SK-N-SH treated with all-trans-retinoic acid at 6 μM for 48 hours (cell line): ENCODE data around the gene TOMM20.

Source experiments
- CSDC2 ChIP-seq: fragments of 250-450 bp; sonication (Bioruptor Pico); IDR thresholded peaks from 2 replicates; pipeline ENCODE4 v1.5.0; 2020; ENCODE audit warnings: mild to moderate bottlenecking, moderate library complexity
- ESRRG ChIP-seq: fragments of 250-450 bp; sonication (Bioruptor Pico); IDR thresholded peaks from 2 replicates; pipeline ENCODE4 v1.6.1; 2021; ENCODE audit warnings: mild to moderate bottlenecking
- OSR1 ChIP-seq: fragments of 250-450 bp; sonication (Bioruptor Pico); IDR thresholded peaks from 2 replicates; pipeline ENCODE4 v1.8.0; 2022; ENCODE audit warnings: moderate library complexity, mild to moderate bottlenecking, inconsistent platforms
- TCF4 ChIP-seq: fragments of 250-450 bp; sonication (Bioruptor Pico); IDR thresholded peaks from 2 replicates; pipeline ENCODE4 v1.8.0; 2021; ENCODE audit warnings: mild to moderate bottlenecking, moderate library complexity, borderline replicate concordance
- ZFP3 ChIP-seq: fragments of 250-450 bp; sonication (Bioruptor Pico); IDR thresholded peaks from 2 replicates; pipeline ENCODE4 v1.5.0; 2020; ENCODE audit warnings: mild to moderate bottlenecking, moderate library complexity
- ZFP30 ChIP-seq: fragments of 450-650 bp; formaldehyde crosslinking; IDR thresholded peaks from 2 replicates; pipeline ENCODE4 v1.5.0; 2022; ENCODE audit warnings: mild to moderate bottlenecking, moderate library complexity
- TF ChIP-seq, protein P1 (sequence below): fragments of 250-450 bp; sonication (Bioruptor Pico); IDR thresholded peaks from 2 replicates; pipeline ENCODE4 v1.5.1; 2020; ENCODE audit warnings: low read depth, mild to moderate bottlenecking, moderate library complexity
- TF ChIP-seq, protein P2 (sequence below): fragments of 250-450 bp; sonication (Bioruptor Pico); IDR thresholded peaks from 2 replicates; pipeline ENCODE4 v1.8.0; 2020; ENCODE audit warnings: mild to moderate bottlenecking, moderate library complexity, borderline replicate concordance

DNA sequence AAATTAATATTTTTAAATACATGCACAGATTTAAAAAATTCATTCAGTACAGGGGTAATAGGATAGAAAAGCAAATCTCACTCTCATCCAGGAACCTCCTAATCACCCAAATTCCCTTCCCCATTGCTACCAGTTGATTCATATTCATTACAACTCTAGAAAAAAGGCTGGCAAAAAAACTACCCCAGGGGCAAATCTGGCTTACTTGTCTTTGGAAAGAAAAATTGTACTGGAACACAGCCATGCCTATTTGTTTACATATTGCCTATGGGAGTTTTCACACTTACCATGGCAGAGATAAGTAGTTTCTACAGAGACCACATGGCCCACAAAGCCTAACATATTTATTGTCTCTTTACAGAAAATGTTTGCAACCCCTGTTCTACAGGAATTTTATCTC is 41.3 kb upstream of the TOMM20 start:
- TF ChIP-seq, protein P1, sequence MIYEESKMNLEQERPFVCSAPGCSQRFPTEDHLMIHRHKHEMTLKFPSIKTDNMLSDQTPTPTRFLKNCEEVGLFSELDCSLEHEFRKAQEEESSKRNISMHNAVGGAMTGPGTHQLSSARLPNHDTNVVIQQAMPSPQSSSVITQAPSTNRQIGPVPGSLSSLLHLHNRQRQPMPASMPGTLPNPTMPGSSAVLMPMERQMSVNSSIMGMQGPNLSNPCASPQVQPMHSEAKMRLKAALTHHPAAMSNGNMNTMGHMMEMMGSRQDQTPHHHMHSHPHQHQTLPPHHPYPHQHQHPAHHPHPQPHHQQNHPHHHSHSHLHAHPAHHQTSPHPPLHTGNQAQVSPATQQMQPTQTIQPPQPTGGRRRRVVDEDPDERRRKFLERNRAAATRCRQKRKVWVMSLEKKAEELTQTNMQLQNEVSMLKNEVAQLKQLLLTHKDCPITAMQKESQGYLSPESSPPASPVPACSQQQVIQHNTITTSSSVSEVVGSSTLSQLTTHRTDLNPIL (CRISPR knock-in tag) = no peak
- TF ChIP-seq ZFP3 (CRISPR knock-in tag) (no peak), CSDC2 (CRISPR knock-in tag) (no peak), TCF4 (CRISPR knock-in tag) (no peak), ESRRG (CRISPR knock-in tag) (no peak), ZFP30 (CRISPR knock-in tag) (no peak), OSR1 (CRISPR knock-in tag) (no peak)
- TF ChIP-seq, protein P2, sequence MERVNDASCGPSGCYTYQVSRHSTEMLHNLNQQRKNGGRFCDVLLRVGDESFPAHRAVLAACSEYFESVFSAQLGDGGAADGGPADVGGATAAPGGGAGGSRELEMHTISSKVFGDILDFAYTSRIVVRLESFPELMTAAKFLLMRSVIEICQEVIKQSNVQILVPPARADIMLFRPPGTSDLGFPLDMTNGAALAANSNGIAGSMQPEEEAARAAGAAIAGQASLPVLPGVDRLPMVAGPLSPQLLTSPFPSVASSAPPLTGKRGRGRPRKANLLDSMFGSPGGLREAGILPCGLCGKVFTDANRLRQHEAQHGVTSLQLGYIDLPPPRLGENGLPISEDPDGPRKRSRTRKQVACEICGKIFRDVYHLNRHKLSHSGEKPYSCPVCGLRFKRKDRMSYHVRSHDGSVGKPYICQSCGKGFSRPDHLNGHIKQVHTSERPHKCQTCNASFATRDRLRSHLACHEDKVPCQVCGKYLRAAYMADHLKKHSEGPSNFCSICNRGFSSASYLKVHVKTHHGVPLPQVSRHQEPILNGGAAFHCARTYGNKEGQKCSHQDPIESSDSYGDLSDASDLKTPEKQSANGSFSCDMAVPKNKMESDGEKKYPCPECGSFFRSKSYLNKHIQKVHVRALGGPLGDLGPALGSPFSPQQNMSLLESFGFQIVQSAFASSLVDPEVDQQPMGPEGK (CRISPR knock-in tag) = no peak
